ENCODE measurements around the gene SSBP3. TPM values are rescaled to one million over a fixed set of nuclear protein-coding genes. Genes with fewer than 3 reads are reported as not detected.

SSBP3 gene
- total and polyA plus RNA-seq, 2 experiments from 2014 or later, result 47.4 to 68.6 TPM

GRCh38 chr1:54278941-54279422, 127.2 kb downstream of the SSBP3 start (continued):
- TF ChIP-seq REST (IDR thresholded peaks at IDR 0.05; ENCODE audit: unreplicated experiment) (no peak), EZH2phosphoT487 (IDR thresholded peaks at IDR 0.05; ENCODE audit: unreplicated experiment) (no peak), ZNF331 (CRISPR knock-in tag; IDR thresholded peaks at IDR 0.05; ENCODE audit: low read depth) (no peak), JUNB (IDR thresholded peaks at IDR 0.05; ENCODE audit: unreplicated experiment) (no peak), STAT1 (IDR thresholded peaks at IDR 0.05; ENCODE audit: unreplicated experiment) (no peak), ETS1 (IDR thresholded peaks at IDR 0.05) (no peak), EZH2 (IDR thresholded peaks at IDR 0.05; ENCODE audit: low read depth, unreplicated experiment) (no peak), ZNF114 (CRISPR knock-in tag; IDR thresholded peaks at IDR 0.05) (no peak), NANOG (IDR thresholded peaks at IDR 0.05; ENCODE audit: borderline replicate concordance) (no peak), CREB1 (CRISPR knock-in tag; IDR thresholded peaks at IDR 0.05; ENCODE audit: low read depth) (no peak), POLR2AphosphoS5 (IDR thresholded peaks at IDR 0.05; ENCODE audit: low read depth) (no peak)

GRCh38 chr1:54277451-54278341, 128.5 kb downstream of the SSBP3 start:
- Mint-ChIP-seq H3K9me3 (no peaks in the 10 kb centered on the region), H3K36me3 (ENCODE audit: low read depth) (peaks cover 20% of the 10 kb centered on the region), H3K27me3 (ENCODE audit: insufficient read depth, low read depth, poor library complexity) (peaks cover 29% of the 10 kb centered on the region), H3K4me3 (no peak overlapping the region; the same call in 2 of the 3 replicates), H3K27ac (no peak overlapping the region), H3K4me1 (peaks cover 48% of the 10 kb centered on the region)
- H3K9me2 ChIP-seq (ENCODE audit: insufficient read depth), result no peaks in the 10 kb centered on the region
- no peak overlapping the region for H2AFZ ChIP-seq
- H3K79me2 ChIP-seq (replicated peaks; ENCODE audit: insufficient read depth), result peaks cover 60% of the 10 kb centered on the region
- no peaks in the 10 kb centered on the region for H3K36me3 ChIP-seq (ENCODE audit: insufficient read depth)
- H4K20me1 ChIP-seq (replicated peaks; ENCODE audit: insufficient read depth), result peaks cover 17% of the 10 kb centered on the region; the same call in 1 of the 2 replicates
- H3K27ac ChIP-seq (ENCODE audit: low read depth), result no peak overlapping the region
- no peak overlapping the region for H3K4me3 ChIP-seq
- DNase-seq (ENCODE audit: low spot score) (no peak), ATAC-seq (no peak)
- 0 out of 2 replicates have a peak, but pooled peaks cover 5% of the 10 kb centered on the region for H3F3A ChIP-seq (replicated peaks; ENCODE audit: low read depth)
- no peak overlapping the region for H3K4me2 ChIP-seq
- peaks cover 29% of the 10 kb centered on the region for H3K4me1 ChIP-seq (ENCODE audit: insufficient read depth)
- no peaks in the 10 kb centered on the region for H3K27me3 ChIP-seq (ENCODE audit: insufficient read depth)
- TF ChIP-seq ZNF462 (CRISPR knock-in tag; IDR thresholded peaks at IDR 0.05) (no peak), ZNF331 (CRISPR knock-in tag; IDR thresholded peaks at IDR 0.05; ENCODE audit: low read depth) (no peak), NANOG (IDR thresholded peaks at IDR 0.05; ENCODE audit: borderline replicate concordance) (no peak), ETS1 (IDR thresholded peaks at IDR 0.05) (no peak)
